IMR-90 (cell line): ENCODE measurements around the gene TASL. TPM values are rescaled to one million over a fixed set of nuclear protein-coding genes. Genes with fewer than 3 reads are reported as not detected.

Experiments used
- ATAC-seq: fragments of 200-7000 bp; cut with Tn5 transposase; 2 replicates; pipeline ENCODE4 v1.9.1; 2020; ENCODE audit warnings: low read depth, mild to moderate bottlenecking, moderate library complexity
- BruUV-seq: library from RNA; stranded (reverse); fragments of 400-500 nt; replicated peaks from 2 replicates; lab custom pipeline; 2021; lab: Mats Ljungman, UMichigan
- CTCF ChIA-PET: fragments of 300-600 bp; formaldehyde crosslinking; extraction: SDS; loops from one replicate; lab custom pipeline; 2021; ENCODE audit warnings: antibody characterized with exemption; lab: Yijun Ruan, JAX
- POLR2A ChIA-PET: fragments of 300-600 bp; sonication (Branson Sonifier 250); formaldehyde crosslinking; loops from one replicate; lab custom pipeline; 2022; ENCODE audit warnings: antibody characterized with exemption; ENCODE audit not compliant: unreplicated experiment; lab: Charles Lee
- DNase-seq: peaks from one replicate; pipeline ENCODE4 v3.0.0; 2013
- H2AFZ ChIP-seq: replicated peaks from 2 replicates; pipeline ENCODE3; 2013; ENCODE audit warnings: low read length, mild to moderate bottlenecking; ENCODE audit not compliant: poor library complexity
- H2AK5ac ChIP-seq: 2 replicates; pipeline ENCODE4 v1.6.1; 2013; ENCODE audit warnings: low read depth, low read length, inconsistent platforms
- H2AK9ac ChIP-seq: replicated peaks from 2 replicates; pipeline ENCODE3; 2013; ENCODE audit warnings: mild to moderate bottlenecking, low read depth, low read length, moderate library complexity; ENCODE audit not compliant: poor library complexity
- H2BK120ac ChIP-seq: 2 replicates; pipeline ENCODE4 v1.6.1; 2013; ENCODE audit warnings: low read depth, low read length, inconsistent platforms
- H2BK15ac ChIP-seq: 3 replicates; pipeline ENCODE4 v1.6.1; 2013; ENCODE audit warnings: low read depth, low read length, inconsistent platforms
- H2BK20ac ChIP-seq: 2 replicates; pipeline ENCODE4 v1.6.1; 2013; ENCODE audit warnings: low read depth, mild to moderate bottlenecking, inconsistent platforms, low read length, moderate library complexity
- H2BK5ac ChIP-seq: 2 replicates; pipeline ENCODE4 v1.6.1; 2013; ENCODE audit warnings: mild to moderate bottlenecking, low read depth, low read length, inconsistent platforms; ENCODE audit not compliant: poor library complexity, severe bottlenecking
- H3K14ac ChIP-seq: replicated peaks from 2 replicates; pipeline ENCODE4 v1.6.1; 2013; ENCODE audit warnings: low read depth, low read length, inconsistent platforms
- H3K18ac ChIP-seq: 2 replicates; pipeline ENCODE4 v1.6.1; 2013; ENCODE audit warnings: low read depth, low read length, control low read depth
- H3K23ac ChIP-seq: 2 replicates; pipeline ENCODE4 v1.6.1; 2013; ENCODE audit warnings: low read depth, low read length, inconsistent platforms
- H3K27ac ChIP-seq: 2 replicates; pipeline ENCODE4 v1.5.1; 2013; ENCODE audit warnings: mild to moderate bottlenecking, control low read depth, low read length; ENCODE audit not compliant: insufficient read depth
- H3K27me3 ChIP-seq: 2 replicates; pipeline ENCODE4 v1.6.1; 2013; ENCODE audit warnings: low read length; ENCODE audit not compliant: control insufficient read depth, insufficient read depth
- H3K36me3 ChIP-seq: 2 replicates; pipeline ENCODE4 v1.6.1; 2013; ENCODE audit warnings: low read length, mixed read lengths; ENCODE audit not compliant: control insufficient read depth, insufficient read depth
- H3K4ac ChIP-seq: 2 replicates; pipeline ENCODE4 v1.6.1; 2013; ENCODE audit warnings: low read depth, low read length, inconsistent platforms
- H3K4me1 ChIP-seq: 2 replicates; pipeline ENCODE4 v1.6.1; 2013; ENCODE audit warnings: low read length, mixed read lengths; ENCODE audit not compliant: control insufficient read depth, insufficient read depth
- H3K4me2 ChIP-seq: 2 replicates; pipeline ENCODE4 v1.6.1; 2013; ENCODE audit warnings: low read depth, mild to moderate bottlenecking, control low read depth, low read length, moderate library complexity
- H3K4me3 ChIP-seq: 2 replicates; pipeline ENCODE4 v1.5.1; 2013; ENCODE audit warnings: low read depth, mild to moderate bottlenecking, control low read depth, low read length, moderate library complexity; ENCODE audit not compliant: insufficient read depth
- H3K56ac ChIP-seq: 2 replicates; pipeline ENCODE4 v1.6.1; 2013; ENCODE audit warnings: low read length, inconsistent platforms; ENCODE audit not compliant: insufficient read depth; ENCODE audit errors: extremely low read depth
- H3K79me1 ChIP-seq, 2 experiments: 2 replicates each; pipeline ENCODE4 v1.6.1; 2013; ENCODE audit warnings: low read length in 2 of 2, inconsistent platforms in 1 of 2, low read depth in 1 of 2
- H3K9ac ChIP-seq: 2 replicates; pipeline ENCODE4 v1.6.1; 2013; ENCODE audit warnings: low read depth, low read length, control low read depth
- H3K9me1 ChIP-seq: 2 replicates; pipeline ENCODE4 v1.6.1; 2013; ENCODE audit warnings: low read length, inconsistent platforms; ENCODE audit not compliant: insufficient read depth
- H3K9me3 ChIP-seq: 2 replicates; pipeline ENCODE4 v1.6.1; 2013; ENCODE audit warnings: low read length; ENCODE audit not compliant: control insufficient read depth, insufficient read depth
- H4K20me1 ChIP-seq: 2 replicates; pipeline ENCODE4 v1.6.1; 2013; ENCODE audit warnings: low read length, inconsistent platforms; ENCODE audit not compliant: insufficient read depth
- H4K5ac ChIP-seq: 2 replicates; pipeline ENCODE4 v1.6.1; 2013; ENCODE audit warnings: mild to moderate bottlenecking, low read depth, low read length, control low read depth
- H4K8ac ChIP-seq, 2 experiments: 2 replicates each; pipeline ENCODE4 v1.6.1; 2013; ENCODE audit warnings: low read depth in 2 of 2, low read length in 2 of 2, control low read depth in 1 of 2, inconsistent platforms in 1 of 2
- H4K91ac ChIP-seq: 2 replicates; pipeline ENCODE4 v1.6.1; 2013; ENCODE audit warnings: low read depth, low read length, inconsistent platforms; ENCODE audit not compliant: insufficient read depth
- BHLHE40 ChIP-seq: fragments of 150-350 bp; IDR thresholded peaks from 2 replicates; pipeline ENCODE4 v1.6.1; 2016; ENCODE audit warnings: mild to moderate bottlenecking, low read depth, low read length
- CEBPB ChIP-seq: IDR thresholded peaks from 2 replicates; pipeline ENCODE4 v1.6.1; 2012; ENCODE audit warnings: low read depth, low read length, improper control_type of control experiment
- WGBS, 2 experiments: methylation state at CpG; one replicate each; pipeline versions ENCODE4 v1.1.5 to v1.1.7; 2013; ENCODE audit warnings: missing lambda C conversion rate in 2 of 2; ENCODE audit not compliant: insufficient read length in 1 of 2; ENCODE audit errors: extremely low coverage in 2 of 2; 5-methylcytosine and 5-hydroxymethylcytosine counted together
- dilution Hi-C: fragments of 300-500 bp; cut with HindIII; formaldehyde crosslinking; loops from one replicate; pipeline ENCODE4 v1.14.3; 2018; ENCODE audit warnings: low sequenced_read_pairs; ENCODE audit not compliant: unreplicated experiment
- in situ Hi-C: fragments of 300-500 bp; cut with MboI; formaldehyde crosslinking; loops from 3 replicates; pipeline ENCODE4 v1.14.3; 2019; ENCODE audit warnings: low sequenced_read_pairs, inconsistent platforms, mixed read lengths
- intact Hi-C: fragments of 100-400 bp; cut with micrococcal nuclease; formaldehyde crosslinking; loops from 2 replicates; pipeline ENCODE4 v1.10.0; 2022
- polyA plus RNA-seq, 3 experiments: library from polyadenylated mRNA; depleted of rRNA; stranded (reverse); fragments of >200 nt; gene quantifications; 2 replicates each; pipeline ENCODE4 v1.2.3, GENCODE V29; 2012; ENCODE audit warnings: low replicate concordance in 1 of 3
- total RNA-seq: library from RNA; depleted of rRNA; stranded (reverse); fragments of >200 nt; gene quantifications from 2 replicates; pipeline ENCODE4 v1.2.3, GENCODE V29; 2012

TASL gene
- total and polyA plus RNA-seq, 2 of the 4 experiments (the other 2 are of a cell fraction) = not detected

DNA sequence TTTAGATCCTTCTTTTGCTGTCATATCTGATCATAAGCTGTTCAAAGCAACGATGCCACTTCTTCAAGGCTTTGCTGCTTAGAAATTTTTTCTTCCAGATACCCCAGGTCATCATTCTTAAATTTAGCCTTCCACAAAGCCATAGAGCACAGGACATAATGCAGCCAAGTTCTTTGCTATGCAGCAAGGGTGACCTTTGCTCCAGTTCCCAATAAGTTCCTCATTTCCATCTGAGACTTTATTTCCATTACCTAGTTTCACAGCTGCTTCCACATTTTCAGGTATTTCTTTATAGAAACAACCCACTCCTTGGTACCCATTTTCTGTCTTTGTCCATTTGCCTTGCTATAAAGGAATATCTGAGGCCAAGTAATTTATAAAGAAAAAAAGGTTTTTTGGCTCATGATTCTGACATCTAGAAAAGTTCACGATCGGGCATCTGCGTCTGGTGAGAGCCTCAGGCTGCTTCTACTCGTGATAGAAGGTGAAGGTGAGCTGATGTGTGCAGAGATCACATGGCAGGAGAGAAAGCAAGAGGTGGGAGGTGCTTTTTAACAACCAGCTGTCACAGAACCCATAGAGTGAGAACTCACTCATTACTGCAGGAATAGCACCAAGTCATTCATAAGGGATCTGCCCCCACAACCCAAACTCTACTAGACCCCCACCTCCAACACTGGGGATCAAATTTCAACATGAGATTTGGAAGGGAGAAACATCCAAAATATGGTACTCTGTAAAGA, 11.8 kb upstream of the TASL start:
- no peak overlapping the region for H3K14ac ChIP-seq
- dilution Hi-C loops (no loop called here), in situ Hi-C loops (no loop called here), intact Hi-C loops (no loop called here)
- H3K4me1 ChIP-seq = no peaks in the 10 kb centered on the region
- H2BK5ac ChIP-seq = no peak overlapping the region
- no TSS peak for BruUV-seq
- TF ChIP-seq BHLHE40 (no peak), CEBPB (no peak)
- 88% methylated on average over 1 of the region's 5 CpGs; no CpG with 5 or more reads in 1 of the 2 experiments for WGBS, 2 experiments
- no peak for DNase-seq
- H3K4ac ChIP-seq = no peak overlapping the region
- no peak overlapping the region for H2BK15ac ChIP-seq
- no peak overlapping the region for H3K9ac ChIP-seq
- H2AK9ac ChIP-seq = no peak overlapping the region
- no peak overlapping the region for H4K5ac ChIP-seq
- H3K27me3 ChIP-seq = no peaks in the 10 kb centered on the region
- ChIA-PET CTCF (no interaction called here), POLR2A (no interaction called here)
- no peaks in the 10 kb centered on the region for H3K9me1 ChIP-seq
- no peak overlapping the region for H3K4me3 ChIP-seq
- H2AFZ ChIP-seq = peak overlapping the region; percentile 43
- no peaks in the 10 kb centered on the region for H4K20me1 ChIP-seq
- H2BK120ac ChIP-seq = no peak overlapping the region
- H3K4me2 ChIP-seq = no peak overlapping the region
- no peak overlapping the region for H3K56ac ChIP-seq
- H2AK5ac ChIP-seq = no peak overlapping the region
- H2BK20ac ChIP-seq = no peak overlapping the region
- H3K23ac ChIP-seq = no peak overlapping the region
- H3K27ac ChIP-seq = no peak overlapping the region
- no peaks in the 10 kb centered on the region for H3K9me3 ChIP-seq
- no peaks in the 10 kb centered on the region for H3K36me3 ChIP-seq
- no peak overlapping the region for H3K18ac ChIP-seq
- no peak for ATAC-seq
- no peak overlapping the region for H4K91ac ChIP-seq
- H3K79me1 ChIP-seq = no peaks in the 10 kb centered on the region
- no peak overlapping the region for H4K8ac ChIP-seq
